ENCODE data around the gene CNN2.

The CNN2 gene

DNA sequence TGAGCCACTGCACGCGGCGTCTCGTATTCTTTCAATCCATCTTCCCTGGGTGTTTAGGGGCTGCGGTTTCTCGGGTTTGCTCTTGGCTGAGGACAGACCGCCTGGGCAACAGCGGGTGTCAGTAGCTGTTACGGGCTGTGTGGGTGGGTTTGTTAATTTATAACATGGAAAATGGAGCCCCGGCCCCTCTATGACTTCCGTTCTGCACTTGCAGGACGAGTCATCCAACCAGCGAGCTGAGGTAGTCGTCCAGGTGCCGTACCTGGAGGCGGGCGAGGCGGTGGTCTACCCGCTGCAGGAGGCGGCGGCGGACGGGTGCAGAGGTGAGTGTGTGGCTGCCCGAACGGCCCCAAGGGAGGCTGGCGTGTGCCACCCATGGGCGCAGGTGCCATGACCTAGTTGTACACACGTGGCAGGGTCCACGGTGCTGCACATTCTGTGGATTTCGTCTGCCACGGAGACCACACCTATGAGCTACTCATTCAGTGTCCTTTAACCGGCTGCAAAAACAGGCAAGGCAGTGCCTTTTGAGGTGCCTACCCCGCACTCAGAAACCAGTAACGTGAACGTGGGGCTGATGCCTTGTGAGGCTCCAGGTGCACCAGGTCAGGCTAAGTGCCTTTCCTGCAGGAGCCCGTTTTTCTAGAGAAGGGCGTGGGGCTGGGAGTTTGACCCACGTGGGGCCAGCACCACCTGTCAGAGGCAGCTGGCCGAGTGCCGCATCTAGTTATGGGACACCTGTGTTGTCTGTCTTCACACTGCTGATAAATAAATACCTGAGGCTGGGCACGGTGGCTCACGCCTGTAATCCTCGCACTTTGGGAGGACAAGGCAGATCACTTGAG, 57.8 kb downstream of the CNN2 start:
- DNase-seq: no peak

DNA sequence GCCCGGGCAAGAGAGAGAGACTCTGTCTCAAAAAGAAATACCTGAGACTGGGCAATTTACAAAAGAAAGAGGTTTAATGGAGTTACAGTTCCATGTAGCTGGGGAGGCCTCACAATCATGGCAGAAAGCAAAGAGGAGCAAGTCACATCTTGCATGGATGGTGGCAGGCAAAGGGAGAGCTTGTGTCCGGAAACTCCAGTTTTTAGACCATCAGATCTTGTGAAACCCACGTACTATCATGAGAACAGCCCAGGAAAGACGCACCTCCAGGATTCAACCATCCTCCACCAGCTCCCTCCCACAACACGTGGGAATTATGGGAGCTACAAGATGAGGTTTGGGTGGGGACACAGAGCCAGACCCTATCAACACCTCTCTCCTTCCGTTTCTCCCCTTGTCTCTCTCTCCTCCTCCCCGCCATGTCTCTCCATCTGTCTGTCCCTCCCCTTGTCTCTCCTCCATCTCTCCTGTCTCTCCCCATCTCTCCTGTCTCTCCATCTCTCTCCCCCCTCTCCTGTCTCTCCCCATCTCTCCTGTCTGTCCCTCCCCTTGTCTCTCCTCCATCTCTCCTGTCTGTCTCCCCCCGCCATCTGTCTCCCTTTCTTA, 58.7 kb downstream of the CNN2 start:
- no peak for DNase-seq

DNA sequence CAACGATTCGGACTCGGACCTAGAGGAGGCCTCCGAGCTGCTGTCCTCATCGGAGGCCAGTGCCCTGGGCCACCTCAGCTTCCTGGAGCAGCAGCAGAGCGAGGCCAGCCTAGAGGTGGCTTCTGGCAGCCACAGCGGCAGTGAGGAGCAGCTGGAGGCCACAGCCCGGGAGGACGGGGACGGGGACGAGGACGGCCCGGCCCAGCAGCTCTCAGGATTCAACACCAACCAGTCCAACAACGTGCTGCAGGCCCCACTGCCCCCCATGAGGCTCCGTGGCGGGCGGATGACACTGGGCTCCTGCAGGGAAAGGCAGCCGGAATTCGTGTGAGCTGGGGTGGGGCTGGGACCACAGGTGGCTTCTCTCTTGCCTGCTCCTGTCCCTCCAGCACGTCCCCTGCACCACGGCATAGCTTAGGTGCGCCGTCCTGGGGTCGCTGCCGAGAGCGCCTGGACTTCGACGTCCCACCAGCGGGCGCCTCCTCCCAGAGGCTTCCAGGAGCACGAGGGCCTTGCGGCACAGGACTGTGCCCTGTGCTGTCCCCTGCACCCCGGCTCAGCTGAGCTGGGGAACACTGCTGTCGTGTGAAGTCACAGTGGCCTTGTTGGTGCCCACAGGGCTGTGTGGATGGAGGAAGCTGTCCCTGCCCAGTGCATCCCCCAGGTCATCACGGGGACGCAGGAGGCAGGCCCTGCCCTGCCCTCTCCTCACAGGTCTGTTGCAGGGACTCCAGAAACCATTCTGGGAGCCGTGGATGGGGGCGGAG, 59.5 kb downstream of the CNN2 start:
- DNase-seq: no peak

DNA sequence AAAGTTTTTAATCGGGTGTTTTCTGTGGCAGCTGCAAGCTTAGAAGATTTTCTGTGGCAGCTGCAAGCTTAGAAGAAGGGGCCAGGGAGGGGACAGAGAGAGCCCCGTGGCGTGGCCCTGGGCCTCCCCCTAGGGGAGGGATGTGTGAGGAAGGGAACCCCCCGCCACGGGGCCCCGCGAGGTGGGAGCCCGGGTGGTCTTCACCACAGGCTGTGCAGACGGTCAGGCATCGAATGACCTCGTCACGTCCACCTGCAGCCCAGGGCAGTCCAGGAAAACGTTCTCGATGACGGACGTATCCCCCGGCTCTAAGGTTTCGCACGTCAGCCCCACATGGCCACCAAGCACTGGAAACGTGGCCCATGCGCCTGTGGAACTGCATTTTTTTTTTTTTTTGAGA, 60.2 kb downstream of the CNN2 start:
- DNase-seq: no peak

DNA sequence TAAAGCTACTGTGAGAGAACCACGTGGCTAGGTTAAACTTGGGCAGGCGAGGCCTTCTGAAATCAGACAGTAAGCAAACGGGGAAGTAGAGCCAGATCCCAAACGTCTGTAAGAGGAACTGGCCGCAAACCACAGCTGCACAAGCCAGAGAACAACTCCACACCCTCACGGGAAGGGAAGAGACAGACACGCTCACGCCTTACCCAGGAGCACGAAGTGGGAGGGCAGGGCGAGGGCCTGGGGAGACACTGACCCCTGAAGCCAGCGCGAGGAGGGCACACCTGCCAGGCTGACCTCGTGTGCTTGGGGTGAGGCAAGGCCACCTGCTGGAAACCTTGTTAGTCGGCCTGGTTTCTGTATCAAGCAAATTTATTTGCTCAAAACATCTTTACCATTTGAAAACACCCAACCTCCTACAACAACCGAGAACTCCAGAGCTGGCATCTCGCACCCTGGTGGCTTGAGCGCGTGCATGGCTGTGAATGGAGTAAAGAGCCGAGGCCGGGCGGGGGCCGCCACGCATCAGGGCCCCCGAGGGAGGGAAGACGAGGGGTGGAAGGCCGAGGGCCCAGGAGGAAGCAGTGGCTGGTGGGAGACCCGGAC, 61.5 kb downstream of the CNN2 start:
- DNase-seq: peak; percentile 67

DNA sequence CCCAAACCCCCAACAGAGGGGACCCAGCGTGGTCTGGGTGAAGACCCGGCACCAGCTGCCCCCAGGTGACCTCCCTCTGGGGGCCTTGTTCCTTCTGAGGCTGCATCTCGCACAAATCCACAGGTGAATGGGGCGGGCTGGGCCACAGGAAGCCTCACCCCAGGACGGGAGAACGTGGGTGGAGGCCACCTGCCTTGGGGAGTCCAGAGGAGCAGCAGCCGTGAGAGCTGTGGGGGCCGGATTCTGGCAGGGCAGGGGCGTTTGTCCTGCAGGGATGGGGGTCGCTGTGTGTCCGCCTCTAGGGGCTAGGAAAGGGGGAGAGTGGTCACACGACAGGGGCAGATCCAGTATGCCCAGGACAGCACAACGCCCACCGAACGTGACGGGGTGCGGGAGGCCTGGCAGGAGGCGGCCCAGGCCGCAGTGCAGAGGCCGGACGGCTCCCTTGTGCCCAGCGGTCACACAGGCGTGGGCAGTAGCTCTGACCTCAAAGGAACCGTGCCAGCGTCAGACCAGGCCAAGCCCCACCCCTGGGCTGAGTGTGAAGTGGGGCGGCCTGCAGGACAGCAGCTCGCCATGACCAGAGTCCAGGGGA, 62.1 kb downstream of the CNN2 start:
- DNase-seq: no peak

Measured in KG1 (cell line).